ENCODE results near the gene DNAJB4.
A peak's percentile ranks its signal among the peaks of the same experiment; 100 is the strongest.
"Not testable (repeated sequence)": the region's sequence is repeated elsewhere in the genome, so short reads cannot be mapped to it uniquely, and the experiment has no call there.

The DNAJB4 gene

GRCh38 chr1:77991638-77992037 lies 13.1 kb upstream of the DNAJB4 start:
- no peak for DNase-seq

GRCh38 chr1:77994117-77994705 lies 10.5 kb upstream of the DNAJB4 start:
- DNase-seq: no peak

GRCh38 chr1:77996734-77997133 lies 8.0 kb upstream of the DNAJB4 start:
- DNase-seq: no peak

GRCh38 chr1:78000536-78000935 lies 4.2 kb upstream of the DNAJB4 start:
- not testable (repeated sequence) for DNase-seq

- DNase-seq: no peak
These were observed 1.5 kb upstream of the DNAJB4 start for GRCh38 chr1:78003070-78003746.

GRCh38 chr1:78003882-78004718 lies 639 bp upstream of the DNAJB4 start:
- peak; percentile 41 for DNase-seq

- DNase-seq: no peak
These were observed 646 bp downstream of the DNAJB4 start for GRCh38 chr1:78005448-78005722.

- no peak for DNase-seq
These were observed 1.0 kb downstream of the DNAJB4 start for GRCh38 chr1:78005755-78006154.

GRCh38 chr1:78006521-78006920 lies 1.8 kb downstream of the DNAJB4 start:
- DNase-seq: no peak

GRCh38 chr1:78007677-78008341 lies 3.1 kb downstream of the DNAJB4 start:
- DNase-seq: no peak

- DNase-seq: no peak
These were observed 4.5 kb downstream of the DNAJB4 start for GRCh38 chr1:78009276-78009675.

GRCh38 chr1:78009836-78010235 lies 5.1 kb downstream of the DNAJB4 start:
- no peak for DNase-seq

- no peak for DNase-seq
These were observed 6.3 kb downstream of the DNAJB4 start for GRCh38 chr1:78011050-78011449.

- DNase-seq: no peak
These were observed 10.4 kb downstream of the DNAJB4 start for GRCh38 chr1:78015148-78015547.

- no peak for DNase-seq
These were observed 14.3 kb downstream of the DNAJB4 start for GRCh38 chr1:78019024-78019423.

- DNase-seq: not testable (repeated sequence)
These were observed 16.4 kb downstream of the DNAJB4 start for GRCh38 chr1:78021134-78021533.

GRCh38 chr1:78029793-78030192 lies 25.1 kb downstream of the DNAJB4 start:
- no peak for DNase-seq

- DNase-seq: no peak
These were observed 28.5 kb downstream of the DNAJB4 start for GRCh38 chr1:78032996-78033796.

- no peak for DNase-seq
These were observed 29.0 kb downstream of the DNAJB4 start for GRCh38 chr1:78033797-78034172.

- no peak for DNase-seq
These were observed 30.4 kb downstream of the DNAJB4 start for GRCh38 chr1:78035121-78035520.

GRCh38 chr1:78036450-78036849 lies 31.7 kb downstream of the DNAJB4 start:
- DNase-seq: no peak

GRCh38 chr1:78038071-78038470 lies 33.3 kb downstream of the DNAJB4 start:
- no peak for DNase-seq

GRCh38 chr1:78038491-78038939 lies 33.8 kb downstream of the DNAJB4 start:
- DNase-seq: no peak
